ENCODE measurements around the gene HIC1. TPM values are rescaled to one million over a fixed set of nuclear protein-coding genes. Genes with fewer than 3 reads are reported as not detected.
A peak's percentile ranks its signal among the peaks of the same experiment; 100 is the strongest.

The HIC1 gene
- total RNA-seq, 4 donors from 2014 or later: 32.8 to 56.2 (median 41.6) TPM

- Histone ChIP-seq H3K27me3 (peaks cover 69% of the 10 kb centered on the region), H3K4me1 (peaks cover 0 to 35% (median 23%) of the 10 kb centered on the region in 3 donors), H3K9me3 (no peaks in the 10 kb centered on the region), H3K27ac (no peak overlapping the region), H3K4me3 (no peak overlapping the region), H3K36me3 (no peaks in the 10 kb centered on the region)
- WGBS, 2 donors (ENCODE audit: low coverage in 1 of 2): 68% methylated on average over 5 of the region's 15 CpGs; no CpG with 5 or more reads in 1 of the 2 donors
- TF ChIP-seq EP300 (IDR thresholded peaks at IDR 0.05): no peak
- TF ChIP-seq CTCF (IDR thresholded peaks at IDR 0.05): no peak
- no peak for TF ChIP-seq POLR2A (IDR thresholded peaks at IDR 0.05)
- no peak for TF ChIP-seq POLR2AphosphoS5 (IDR thresholded peaks at IDR 0.05)
- ATAC-seq: no peak
Measured at GRCh38 chr17:2022647-2023240, 32.2 kb upstream of the HIC1 start.

- ATAC-seq: peak; percentile 1
- Histone ChIP-seq H3K27me3 (peaks cover 69% of the 10 kb centered on the region), H3K36me3 (no peaks in the 10 kb centered on the region), H3K4me1 (peaks cover 0 to 35% (median 23%) of the 10 kb centered on the region in 3 donors), H3K4me3 (peak overlapping the region in 1 of 2 donors; percentile 61), H3K9me3 (no peaks in the 10 kb centered on the region), H3K27ac (no peak overlapping the region)
- WGBS, 2 donors (ENCODE audit: low coverage in 1 of 2): 63 to 72% methylated on average over 7 to 11 of the region's 16 CpGs
- TF ChIP-seq CTCF (IDR thresholded peaks at IDR 0.05) (no peak), EP300 (IDR thresholded peaks at IDR 0.05) (no peak), POLR2AphosphoS5 (IDR thresholded peaks at IDR 0.05) (no peak), POLR2A (IDR thresholded peaks at IDR 0.05) (no peak)
Measured at GRCh38 chr17:2023256-2023655, 31.6 kb upstream of the HIC1 start.

- Histone ChIP-seq H3K27me3 (peaks cover 70% of the 10 kb centered on the region), H3K27ac (peak overlapping the region in 1 of 4 donors; percentile 33), H3K4me3 (peak overlapping the region; percentile 27 to 61), H3K36me3 (no peaks in the 10 kb centered on the region), H3K9me3 (no peaks in the 10 kb centered on the region), H3K4me1 (peaks cover 0 to 35% (median 23%) of the 10 kb centered on the region in 3 donors)
- WGBS, 2 donors (ENCODE audit: low coverage in 1 of 2): 20% methylated on average over 1 of the region's 85 CpGs; no CpG with 5 or more reads in 1 of the 2 donors
- peak; percentile 48 for ATAC-seq
- TF ChIP-seq POLR2AphosphoS5 (IDR thresholded peaks at IDR 0.05): no peak
- TF ChIP-seq CTCF (IDR thresholded peaks at IDR 0.05): peak in 1 of 4 experiments; percentile 7
Measured at GRCh38 chr17:2023692-2024571, 31.0 kb upstream of the HIC1 start.

GRCh38 chr17:2024572-2025219 lies 30.2 kb upstream of the HIC1 start:
- ATAC-seq: no peak
- H3K4me3 ChIP-seq: peak overlapping the region; percentile 27 to 61
- H3K4me1 ChIP-seq: peaks cover 0 to 39% (median 23%) of the 10 kb centered on the region in 3 donors
- 7% methylated on average over 6 of the region's 73 CpGs; no CpG with 5 or more reads in 1 of the 2 donors for WGBS, 2 donors (ENCODE audit: low coverage in 1 of 2)
- H3K27ac ChIP-seq: peak overlapping the region in 1 of 4 donors; percentile 55
- no peaks in the 10 kb centered on the region for H3K36me3 ChIP-seq
- no peak for TF ChIP-seq EP300 (IDR thresholded peaks at IDR 0.05)
- TF ChIP-seq POLR2A (IDR thresholded peaks at IDR 0.05): no peak
- TF ChIP-seq CTCF (IDR thresholded peaks at IDR 0.05): no peak
- no peak for TF ChIP-seq POLR2AphosphoS5 (IDR thresholded peaks at IDR 0.05)
- no peaks in the 10 kb centered on the region for H3K9me3 ChIP-seq
- peaks cover 73% of the 10 kb centered on the region for H3K27me3 ChIP-seq

All from gastroesophageal sphincter (tissue), 4 donors.